T follicular helper cell (primary cell): ENCODE data around the gene ADNP2.

ENCODE experiments used
- DNase-seq: peaks from one replicate; pipeline ENCODE4 v3.0.0-alpha.2; 2020; ENCODE audit warnings: low read depth

Gene ADNP2

DNA sequence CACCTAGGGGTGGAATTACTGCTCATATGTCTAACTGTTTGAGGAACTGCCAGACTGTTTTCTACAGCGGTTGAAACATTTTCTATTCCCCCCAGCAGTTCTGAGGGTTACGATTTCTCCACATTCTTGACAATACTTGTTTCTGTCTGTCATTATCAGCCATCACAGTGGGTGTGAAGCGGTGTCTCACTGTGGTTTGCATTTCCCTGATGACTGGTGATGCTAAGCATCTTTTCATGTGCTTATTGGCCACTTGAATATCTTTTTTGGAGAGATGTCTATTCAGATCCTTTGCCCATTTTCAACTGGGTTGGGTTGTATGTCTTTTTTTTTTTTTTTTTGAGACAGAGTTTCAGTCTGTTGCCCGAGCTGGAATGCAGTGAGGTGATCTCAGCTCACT is 63.0 kb downstream of the ADNP2 start:
- DNase-seq = no peak

DNA sequence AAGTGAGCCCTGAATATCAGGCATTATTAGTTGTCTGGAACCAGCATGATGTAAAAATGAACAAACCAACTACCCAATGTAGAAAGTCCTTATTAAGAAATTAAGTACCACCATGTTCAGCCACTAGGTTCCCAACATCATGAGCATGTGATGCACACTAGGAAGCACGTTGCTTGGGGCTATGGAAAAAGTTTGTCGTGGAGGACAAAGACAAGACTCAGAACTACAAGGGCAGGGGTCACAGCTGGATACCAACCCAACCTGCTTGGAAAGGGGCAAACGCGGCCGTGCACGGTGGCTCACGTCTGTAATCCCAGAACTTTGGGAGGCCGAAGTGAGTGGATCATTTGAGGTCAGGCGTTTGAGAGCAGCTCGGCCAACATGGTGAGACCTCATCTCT is 64.0 kb downstream of the ADNP2 start:
- no peak for DNase-seq

DNA sequence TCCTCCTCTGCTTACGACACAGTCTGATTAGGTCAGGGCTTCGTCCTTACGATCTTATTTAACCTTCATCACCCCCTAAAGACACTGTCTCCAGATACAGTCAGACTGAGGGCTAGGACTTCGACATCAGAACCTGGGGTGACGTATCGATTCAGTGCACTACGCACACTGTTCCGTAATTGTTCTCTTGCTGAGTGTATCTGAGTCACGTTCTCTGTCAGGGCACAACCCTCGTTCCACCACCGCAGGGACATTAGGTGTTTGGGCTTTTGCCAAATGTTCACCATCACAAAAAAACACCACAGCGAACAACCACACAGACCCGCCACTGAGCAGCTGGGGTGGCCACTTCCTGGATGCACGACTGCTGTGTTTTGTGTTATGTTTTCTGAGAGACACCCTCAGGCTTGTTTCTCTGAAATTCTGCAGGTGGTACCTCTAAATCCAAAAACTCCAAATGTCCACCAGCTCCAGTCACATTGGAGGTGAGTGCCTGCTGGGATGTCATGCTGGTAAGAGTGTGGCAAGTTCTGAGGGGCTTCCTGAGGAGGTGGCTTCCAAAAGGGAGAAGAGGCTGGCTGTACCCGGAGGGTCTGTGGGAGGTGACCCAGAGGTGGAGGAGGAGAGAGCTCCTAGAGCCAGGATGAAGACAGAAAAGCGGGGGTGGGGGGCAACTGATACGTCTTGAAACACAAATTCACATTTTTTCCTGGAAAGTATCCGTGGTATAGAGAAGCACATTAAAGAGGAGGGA is 66.6 kb downstream of the ADNP2 start:
- peak; percentile 15 for DNase-seq

DNA sequence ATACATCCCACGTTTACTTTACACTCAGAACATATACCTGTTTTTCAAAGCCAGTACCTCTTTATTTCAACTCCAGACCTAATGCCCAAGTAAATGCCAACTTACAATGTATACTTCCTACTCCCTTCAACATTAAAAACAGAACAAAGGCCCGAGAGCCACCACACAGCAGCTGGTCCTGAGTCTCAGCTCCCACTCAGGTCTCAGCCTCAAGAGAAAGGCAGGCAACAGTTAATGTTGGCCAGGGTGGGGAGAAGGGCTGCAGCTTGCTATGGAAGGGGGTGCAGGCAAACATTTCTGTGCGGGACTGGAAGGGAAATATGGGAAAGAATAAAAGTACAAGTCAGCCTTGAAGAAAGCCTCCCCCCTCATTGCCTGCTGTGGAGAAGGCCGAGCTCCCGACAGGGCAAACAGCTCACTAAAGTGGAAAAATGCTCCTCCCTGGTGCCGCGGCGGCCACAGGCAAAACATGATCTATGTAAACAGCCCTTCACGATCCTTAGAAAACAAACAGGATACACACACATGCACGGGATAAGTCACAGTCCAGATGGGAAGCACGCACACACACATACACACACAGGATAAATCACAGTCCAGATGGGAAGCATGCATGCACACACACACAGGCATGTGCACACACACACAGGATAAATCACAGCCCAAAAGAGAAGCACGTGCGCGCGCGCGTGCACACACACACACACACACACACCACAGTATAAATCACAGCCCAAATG is 67.4 kb downstream of the ADNP2 start:
- DNase-seq = no peak

DNA sequence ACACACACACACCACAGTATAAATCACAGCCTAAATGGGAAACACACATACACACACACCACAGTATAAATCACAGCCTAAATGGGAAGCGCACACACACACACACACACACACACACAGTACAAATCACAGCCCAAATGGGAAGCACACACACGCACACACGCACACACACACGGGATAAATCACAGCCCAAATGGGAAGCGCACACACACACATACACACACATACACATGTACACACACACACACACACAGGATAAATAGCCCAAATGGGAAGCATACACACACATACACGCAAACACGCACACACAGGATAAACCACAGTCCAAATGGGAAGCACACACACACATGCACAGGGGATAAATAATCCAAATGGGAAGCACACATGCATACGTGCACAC is 68.1 kb downstream of the ADNP2 start:
- no peak for DNase-seq

DNA sequence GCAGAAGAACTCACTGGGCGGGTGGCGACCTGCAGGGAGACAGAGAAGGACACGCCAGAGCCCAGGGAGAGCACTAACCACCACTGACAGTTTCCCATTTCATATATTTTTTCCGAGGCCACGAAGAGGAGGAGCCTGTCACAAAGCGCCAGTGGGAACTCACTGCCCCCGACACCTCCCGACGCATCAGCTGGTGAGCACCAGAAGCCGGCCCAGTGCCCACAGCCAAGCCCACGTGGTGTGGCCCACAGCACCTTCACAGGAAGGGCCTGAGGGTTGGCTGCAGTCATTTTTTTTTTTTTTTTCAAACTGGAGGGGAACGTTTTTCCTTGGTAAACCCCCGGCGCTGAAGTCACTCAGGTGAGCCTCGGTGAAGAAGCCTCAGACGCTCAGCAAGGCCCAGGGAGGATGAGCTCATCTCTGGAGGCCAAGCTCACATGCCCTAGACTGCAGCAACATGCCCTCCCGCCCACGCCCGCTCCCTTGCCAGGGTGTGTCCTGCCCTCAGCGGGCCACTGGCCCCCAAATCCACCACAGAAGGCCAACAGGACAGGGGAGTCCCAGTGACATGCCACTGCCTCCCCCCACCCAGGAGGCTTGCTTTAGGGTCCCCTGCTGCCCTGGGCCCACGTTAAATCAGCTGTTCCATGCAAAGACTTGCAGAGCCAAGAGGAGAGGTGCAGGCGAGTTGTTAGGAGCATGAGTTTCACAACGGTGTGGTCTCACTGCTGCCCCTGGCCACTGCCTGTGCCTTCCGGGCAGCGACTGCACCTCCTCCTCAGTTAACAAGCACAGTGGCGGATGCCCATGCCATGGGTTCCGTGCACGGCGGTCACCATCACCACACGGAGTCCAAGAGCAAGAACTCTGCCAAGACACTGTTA is 70.1 kb downstream of the ADNP2 start:
- no peak for DNase-seq

DNA sequence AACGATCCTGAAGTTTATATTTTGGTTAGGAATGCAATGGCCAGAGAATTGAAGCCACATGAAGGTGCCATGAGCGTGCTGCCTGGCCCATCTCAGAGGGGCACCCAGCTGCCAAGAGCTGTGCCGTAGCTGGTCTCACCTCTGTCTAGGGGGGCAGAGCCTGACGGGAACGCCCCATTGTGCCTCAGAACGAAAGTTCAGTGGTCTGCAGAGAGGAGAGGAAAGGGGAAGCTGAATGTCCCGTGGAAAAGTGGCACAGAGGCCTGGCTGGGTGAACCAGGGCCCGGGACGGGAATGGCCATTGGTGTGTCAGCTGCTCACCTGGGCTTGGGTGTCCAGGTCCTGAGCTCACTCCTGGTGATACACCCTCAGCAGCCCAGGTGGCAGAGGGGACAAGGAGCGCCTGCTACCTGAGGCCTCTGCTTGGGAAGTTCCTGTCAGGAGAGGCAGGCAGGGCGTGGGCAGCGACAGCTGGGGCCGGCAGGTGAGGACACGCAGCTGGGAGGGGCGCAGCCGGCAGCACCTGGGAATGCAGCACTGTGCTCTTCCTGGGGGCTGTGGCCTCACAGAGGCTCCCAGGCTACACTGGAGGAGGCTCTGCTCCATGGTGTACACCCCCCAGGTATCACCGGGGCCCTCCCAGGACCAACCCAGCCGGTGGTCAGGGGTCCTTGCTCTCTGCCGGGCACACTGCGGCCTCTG is 70.9 kb downstream of the ADNP2 start:
- DNase-seq = no peak

DNA sequence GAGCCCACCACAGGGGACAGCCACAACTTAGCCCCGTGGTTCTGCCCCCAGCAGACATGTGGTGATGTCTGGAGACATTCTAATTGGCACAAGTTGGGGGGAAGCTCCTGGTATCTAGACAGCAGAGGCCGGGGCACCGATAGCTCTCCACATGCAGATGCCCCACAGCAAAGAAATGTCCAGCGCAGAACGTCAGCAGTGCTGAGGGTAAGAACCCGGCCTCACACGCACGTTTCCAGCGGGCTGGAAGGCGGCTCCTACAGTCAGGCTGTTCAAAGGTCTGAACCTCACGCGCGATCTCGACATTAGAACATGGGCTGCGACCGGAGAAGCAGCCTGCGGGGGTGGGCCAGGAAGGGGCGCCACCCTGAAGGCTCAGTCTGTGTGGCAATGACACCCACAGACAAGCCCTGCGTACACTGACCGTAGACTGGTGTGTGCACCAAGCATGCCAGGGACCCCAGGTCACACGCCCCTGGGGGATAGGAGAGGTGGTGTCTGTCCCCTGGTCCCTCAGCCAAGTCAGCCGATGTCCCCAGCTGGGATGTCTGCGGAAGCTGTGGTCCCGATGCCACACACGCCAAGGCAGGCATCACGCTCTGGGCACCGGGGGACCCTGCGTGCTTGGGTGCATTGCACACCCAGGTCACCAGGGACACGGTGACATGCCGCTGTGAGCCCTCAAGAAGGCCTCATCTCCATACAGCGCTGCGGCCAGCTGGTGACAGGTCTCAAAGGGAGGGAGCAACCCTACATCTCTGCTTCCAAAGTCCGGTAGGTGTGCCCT is 71.9 kb downstream of the ADNP2 start:
- DNase-seq = no peak

DNA sequence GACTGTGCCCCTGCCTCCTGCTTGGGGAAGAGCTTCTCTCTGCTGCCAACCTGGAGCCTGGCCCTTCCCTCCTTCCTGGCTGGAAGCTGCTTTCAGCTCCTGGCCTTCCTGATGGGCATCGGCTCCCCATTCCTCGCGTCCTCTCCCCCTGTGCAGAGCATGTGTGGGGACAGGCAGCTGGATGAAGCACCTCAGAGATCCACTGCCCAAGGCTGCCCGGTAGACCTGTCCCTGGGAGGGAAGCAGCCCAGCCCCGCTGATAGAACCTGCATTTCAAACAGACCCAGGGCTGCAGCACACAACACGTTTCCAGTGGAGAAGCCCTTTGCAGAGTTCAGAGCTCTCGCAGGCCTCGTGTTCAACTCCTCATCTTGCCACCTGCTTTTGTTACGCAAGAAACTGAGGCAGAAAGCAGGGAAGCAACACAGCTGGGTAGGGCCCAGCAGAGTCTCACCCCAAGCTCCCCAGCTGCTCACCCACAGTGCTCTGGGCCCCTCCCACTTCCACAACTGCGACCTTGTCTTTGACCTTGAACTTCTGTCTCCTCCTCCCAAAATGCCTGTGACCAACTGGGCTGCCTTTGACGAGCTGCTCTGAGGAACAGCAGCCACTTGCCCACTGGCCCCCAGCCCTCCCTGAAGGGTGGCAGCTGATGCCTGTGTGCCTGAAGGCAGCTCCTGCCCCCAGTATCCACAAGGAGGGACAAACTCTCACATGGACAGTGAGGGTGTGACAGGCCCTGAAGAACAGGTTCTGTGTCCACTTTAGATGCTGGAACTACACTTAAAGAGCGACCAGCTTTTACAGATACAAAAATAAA is 72.8 kb downstream of the ADNP2 start:
- DNase-seq = no peak

DNA sequence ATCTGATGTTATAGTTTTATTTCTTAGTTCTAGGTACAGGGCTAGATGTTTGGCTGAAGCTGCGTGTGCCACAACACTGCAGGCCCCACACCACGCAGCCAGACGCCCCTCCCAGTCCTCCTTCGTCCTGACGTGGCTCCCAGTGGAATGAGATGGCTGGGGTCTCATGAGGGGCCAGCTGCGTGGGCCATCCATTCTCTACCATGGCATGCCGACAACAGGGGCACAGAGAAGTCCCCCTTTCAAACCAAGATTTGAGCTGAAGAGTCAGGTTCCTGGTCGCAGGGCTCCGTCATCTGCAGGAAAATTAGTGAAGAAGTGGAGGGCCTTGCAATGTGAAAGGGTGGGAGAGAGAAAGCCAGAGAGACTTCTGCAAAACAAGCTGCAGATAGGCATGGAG is 73.8 kb downstream of the ADNP2 start:
- DNase-seq = no peak

DNA sequence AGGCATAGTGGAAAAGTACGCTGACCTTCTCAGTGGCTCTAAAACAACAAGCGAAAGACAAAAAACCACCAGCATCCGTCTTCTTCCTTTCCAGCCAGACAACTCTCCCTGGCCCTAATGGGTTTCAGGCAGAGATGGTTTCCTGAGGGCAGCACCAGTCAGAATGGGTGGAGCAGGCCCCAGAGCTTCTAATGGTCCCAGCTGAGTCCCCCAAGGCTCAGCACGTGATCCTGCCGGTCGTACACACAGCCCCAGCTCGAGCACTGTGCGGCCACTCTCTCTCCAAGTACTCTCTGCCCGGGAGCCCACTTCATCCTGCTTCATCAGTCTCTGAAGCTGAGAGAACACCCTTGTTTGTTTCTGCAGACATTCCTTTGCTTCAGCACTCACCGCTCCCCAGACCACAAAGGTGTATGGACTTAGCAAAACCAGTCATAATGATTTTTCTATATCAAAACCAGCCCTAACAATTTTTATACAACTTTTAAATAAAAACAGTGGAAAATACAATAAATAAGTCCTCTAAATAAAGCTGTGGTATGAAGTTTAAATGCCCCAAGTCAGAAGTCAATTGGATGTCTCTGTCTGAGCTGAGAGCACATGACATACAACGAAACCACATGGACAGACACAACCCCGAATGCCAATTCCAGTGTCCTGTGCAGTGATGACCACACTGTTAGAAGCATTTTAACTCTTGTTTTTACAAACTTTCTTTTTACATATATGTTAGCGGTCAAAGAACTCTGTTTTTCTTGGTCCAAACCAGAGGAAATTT is 74.4 kb downstream of the ADNP2 start:
- no peak for DNase-seq

DNA sequence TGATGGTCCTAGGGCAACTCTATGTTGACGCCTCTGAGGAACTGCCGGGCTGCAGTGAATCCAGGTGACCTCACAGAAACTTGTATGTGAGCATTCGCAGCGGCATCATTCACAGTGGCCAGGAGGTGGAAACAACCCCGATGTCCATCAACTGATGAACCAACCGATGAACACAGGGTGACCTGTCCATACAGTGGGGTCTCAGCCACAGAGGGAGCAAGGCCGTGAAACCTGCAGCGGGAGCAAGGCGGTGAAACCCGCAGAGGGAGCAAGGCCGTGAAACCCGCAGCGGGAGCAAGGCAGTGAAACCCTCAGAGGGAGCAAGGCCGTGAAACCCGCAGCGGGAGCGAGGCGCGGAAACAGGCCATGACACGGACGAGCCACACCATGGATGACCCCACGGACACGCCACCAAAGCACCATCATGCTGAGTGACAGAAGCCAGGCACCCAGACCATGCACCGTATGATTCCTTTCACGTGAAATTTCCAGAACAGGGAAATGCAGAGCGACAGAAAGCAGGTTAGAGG is 75.2 kb downstream of the ADNP2 start:
- DNase-seq = no peak

DNA sequence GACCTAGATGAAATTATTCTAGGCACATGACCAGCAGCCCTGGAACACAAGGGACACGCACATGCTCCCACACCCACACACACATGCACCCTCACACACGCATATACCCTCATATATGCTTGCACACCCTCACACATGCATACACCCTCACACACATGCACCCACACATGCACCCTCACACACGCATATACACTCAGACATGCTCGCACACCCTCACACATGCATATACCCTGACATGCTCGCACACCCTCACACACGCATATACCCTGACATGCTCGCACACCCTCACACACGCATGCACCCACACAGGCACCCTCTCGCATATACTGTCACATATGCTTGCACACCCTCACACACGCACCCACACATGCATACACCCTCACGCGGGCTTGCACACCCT is 76.5 kb downstream of the ADNP2 start:
- DNase-seq = no peak

DNA sequence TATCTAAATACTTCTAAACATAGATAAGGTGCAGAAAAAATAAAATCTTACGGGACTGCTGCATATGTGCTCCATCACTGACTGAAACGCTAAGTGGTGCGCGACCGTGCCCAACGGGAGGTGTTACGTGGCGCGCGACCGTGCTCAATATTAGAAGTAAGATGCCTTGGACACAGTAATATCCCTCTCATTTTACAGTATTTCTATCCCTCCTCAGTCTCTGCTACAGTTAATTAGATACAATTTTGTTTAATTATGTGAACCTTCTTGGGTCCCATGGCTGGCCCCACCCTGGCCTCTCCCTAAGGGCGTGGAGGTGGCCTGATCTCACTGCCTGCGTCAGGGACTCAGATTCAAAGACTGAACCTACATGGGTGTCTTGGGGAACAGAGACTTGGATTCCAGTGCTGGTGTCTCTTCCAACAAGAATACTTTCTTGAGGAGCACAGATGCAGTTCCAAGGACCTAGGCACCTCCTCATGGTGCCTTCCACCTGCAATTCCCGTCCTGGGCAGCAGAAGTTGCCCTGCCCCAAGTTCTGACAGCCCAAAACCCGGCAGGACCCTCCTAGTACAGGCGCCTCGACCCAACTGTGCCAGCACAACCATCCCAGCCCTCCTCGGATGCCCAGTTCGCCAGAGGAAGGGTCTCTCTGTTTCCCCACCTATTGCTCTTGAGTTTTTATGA is 79.0 kb downstream of the ADNP2 start:
- no peak for DNase-seq

DNA sequence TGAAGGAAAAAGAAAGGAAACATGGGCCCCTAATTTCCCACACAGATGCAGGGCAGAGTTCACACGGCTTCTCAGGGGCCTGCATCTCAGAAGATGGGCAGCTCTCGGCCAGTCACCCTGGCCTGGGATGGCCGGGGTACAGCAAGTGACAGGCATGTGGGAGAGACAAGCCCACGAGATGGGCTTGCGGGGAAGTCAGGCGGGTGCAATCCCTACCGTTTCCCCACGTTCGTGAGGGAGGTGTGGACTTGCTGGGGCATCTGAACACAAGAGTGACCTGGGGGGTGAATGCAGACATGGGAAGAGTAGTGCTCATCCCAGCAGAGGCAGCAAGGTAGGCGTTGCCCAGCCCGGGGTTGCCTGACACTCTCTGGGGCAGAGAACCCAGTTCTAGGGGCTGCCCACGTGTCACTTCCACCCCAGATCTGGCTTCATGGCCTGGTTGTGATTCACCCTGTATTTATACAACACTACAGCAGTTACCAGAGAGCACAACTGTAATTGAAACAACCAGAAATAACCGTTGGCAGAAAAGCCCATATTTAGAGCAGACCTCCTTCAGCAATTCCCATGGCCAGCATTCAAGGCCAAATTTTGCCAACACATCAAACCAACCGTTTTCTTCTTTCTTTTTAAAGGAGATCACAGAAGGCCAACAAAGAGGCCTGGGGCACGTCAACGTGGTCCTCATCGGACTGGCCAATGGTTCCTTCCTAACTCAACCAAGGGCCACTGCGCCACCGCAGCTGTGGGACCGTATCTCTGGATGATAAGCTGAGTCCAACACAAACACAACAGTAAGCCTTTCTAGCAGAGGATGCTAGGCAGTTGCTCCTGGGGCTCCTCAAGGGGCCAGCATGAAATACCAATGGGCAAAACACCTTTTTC is 79.8 kb downstream of the ADNP2 start:
- DNase-seq = no peak

DNA sequence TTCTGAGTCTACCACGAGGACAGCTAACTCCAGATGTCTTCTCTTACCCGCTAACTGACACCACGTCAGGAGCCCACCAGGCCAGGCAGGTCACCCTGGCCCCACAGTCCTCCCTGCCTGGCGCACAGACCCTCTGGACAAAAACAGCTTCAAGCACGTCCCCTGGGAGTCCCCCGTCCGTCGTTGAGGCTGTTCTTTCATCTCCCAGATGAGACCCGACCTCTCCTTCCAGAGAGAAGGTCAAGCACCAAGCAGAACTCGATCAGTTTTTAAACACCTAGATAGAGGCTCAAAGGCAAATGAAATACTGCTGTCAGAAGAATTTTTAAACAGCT is 80.4 kb downstream of the ADNP2 start:
- DNase-seq = no peak
